GM21423 (cell line): Measurements from ENCODE around the gene PLEKHG4.

Experiments used
- ATAC-seq: cut with Tn5 transposase; IDR thresholded peaks from one replicate; pipeline ENCODE4 v1.9.1; 2021; ENCODE audit warnings: mild to moderate bottlenecking, moderate library complexity; ENCODE audit not compliant: unreplicated experiment

The PLEKHG4 gene

DNA sequence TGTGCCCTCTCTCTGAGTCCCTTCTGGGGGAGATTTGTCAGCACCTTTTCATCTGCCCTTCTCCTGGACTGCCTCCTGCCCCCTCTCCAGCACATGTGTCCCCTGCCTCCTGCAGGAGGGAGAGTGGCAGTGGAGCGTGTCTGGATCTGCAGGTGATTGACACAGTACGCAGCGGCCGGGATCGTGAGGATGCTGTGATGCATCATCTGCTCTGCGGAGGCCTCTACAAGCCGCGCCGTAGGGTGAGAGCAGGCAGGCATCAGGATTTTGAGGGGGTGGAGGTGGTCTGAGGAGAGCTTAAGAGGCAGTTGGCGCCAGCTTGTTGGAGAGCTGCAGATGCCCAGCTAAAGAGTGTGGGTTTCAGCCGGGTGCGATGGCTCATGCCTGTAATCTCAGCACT lies 19.6 kb upstream of the PLEKHG4 start:
- no peak for ATAC-seq

GRCh38 chr16:67260426-67261063 lies 18.8 kb upstream of the PLEKHG4 start:
- ATAC-seq, result peak; percentile 49

GRCh38 chr16:67263201-67263600 lies 16.1 kb upstream of the PLEKHG4 start:
- ATAC-seq, result no peak

- no peak for ATAC-seq
These were observed 15.1 kb upstream of the PLEKHG4 start for GRCh38 chr16:67264277-67264676.

DNA sequence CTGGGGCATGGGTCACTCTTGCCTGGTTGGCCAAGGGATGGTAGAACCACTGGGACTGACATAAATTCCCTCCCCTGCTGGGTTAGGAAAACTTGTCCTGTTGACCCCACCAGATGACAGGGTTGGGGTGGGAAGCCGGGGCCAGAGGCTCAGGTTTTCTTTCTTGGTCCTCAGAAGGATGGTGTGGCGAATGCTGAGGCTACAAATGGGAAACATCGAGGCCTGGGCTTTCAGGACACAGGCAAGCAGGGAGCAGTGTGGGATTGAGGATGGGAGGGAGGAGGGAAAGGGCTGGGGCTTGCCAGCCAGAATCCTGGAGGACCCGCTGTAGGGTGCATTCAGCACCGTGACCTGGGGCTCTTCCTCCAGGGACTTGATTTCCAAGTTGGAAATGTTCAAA lies 14.5 kb upstream of the PLEKHG4 start:
- no peak for ATAC-seq

DNA sequence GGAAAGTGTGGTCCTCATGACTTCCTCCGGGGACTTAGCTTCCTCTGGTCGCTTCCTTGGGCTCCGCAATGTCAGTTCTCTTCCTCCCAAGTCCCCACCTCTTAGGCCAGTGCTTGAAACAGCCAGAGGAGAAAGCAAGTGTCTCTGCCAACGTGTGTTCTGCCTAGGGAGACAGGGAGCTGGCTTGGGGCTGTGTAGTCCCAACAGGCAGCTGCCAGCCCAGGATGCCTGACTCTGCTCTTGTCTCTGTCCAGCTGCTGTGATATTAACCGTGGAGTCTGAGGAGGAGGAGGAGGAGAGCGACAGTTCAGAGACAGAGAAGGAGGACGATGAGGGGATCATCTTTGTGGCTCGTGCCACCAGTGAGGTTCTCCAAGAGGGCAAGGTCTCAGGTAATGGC lies 13.5 kb upstream of the PLEKHG4 start:
- ATAC-seq, result no peak

DNA sequence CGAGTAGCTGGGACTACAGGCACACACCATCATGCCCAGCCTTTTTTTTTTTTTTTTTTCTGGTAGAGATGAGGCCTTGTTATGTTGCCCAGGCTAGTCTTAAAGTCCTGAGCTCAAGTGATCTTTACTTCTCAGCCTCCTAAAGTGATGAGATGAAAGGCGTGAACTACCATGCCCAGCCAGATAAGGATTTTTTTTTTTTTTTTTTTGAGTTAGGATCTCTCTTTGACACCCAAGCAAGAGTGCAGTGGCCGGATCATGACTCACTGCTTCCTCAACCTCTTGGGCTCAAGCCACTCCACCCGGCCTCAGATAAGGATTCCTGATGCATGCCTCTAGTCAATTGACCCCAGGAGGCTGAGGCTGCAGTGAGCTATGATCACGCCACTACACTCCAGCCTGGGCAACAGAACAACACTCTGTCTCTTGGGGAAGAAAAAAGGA lies 11.2 kb upstream of the PLEKHG4 start:
- ATAC-seq, result no peak

DNA sequence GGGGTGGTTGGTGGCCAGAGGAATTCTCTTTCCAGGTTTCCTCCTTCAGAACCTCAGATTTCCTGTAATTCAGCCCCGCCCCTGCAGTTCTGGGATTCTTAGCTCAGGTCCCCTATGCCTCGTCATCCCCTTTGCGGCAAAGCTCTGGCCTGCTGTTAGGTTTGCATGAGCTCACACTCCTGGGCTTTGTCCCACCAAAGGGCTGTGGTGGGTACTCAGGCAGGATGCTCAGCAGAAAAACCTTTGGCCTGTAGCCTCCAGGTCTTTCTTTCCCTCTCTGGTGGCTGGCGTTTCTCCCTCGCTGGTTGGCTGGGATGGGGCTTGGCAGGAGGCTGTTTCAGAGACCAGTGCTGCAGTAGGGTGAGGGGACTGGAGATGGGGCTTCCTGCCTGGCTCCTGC lies 9.6 kb upstream of the PLEKHG4 start:
- no peak for ATAC-seq

- no peak for ATAC-seq
These were observed 8.4 kb upstream of the PLEKHG4 start for GRCh38 chr16:67270931-67271338.

DNA sequence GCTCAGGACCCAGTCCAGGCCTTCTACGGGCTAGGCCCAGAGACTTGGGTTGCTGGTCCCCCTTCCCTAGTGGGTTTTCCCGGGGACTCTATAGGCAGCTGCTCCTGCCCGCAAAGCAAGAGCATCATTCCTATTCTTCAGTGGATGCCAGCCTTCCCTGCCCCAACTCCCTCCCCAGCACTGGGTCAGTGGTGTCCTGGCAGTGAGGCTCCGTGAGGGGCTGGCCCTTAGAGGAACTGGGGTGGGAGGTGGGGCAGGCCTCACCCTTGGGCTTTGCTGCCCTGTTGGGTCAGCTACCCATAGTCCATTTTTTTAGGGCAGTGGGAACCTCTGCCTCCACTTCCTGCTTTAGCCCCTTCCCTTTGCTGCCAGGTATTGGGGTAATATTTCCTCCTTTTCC lies 7.9 kb upstream of the PLEKHG4 start:
- ATAC-seq, result no peak

- ATAC-seq, result no peak
These were observed 4.0 kb upstream of the PLEKHG4 start for GRCh38 chr16:67275321-67275720.

DNA sequence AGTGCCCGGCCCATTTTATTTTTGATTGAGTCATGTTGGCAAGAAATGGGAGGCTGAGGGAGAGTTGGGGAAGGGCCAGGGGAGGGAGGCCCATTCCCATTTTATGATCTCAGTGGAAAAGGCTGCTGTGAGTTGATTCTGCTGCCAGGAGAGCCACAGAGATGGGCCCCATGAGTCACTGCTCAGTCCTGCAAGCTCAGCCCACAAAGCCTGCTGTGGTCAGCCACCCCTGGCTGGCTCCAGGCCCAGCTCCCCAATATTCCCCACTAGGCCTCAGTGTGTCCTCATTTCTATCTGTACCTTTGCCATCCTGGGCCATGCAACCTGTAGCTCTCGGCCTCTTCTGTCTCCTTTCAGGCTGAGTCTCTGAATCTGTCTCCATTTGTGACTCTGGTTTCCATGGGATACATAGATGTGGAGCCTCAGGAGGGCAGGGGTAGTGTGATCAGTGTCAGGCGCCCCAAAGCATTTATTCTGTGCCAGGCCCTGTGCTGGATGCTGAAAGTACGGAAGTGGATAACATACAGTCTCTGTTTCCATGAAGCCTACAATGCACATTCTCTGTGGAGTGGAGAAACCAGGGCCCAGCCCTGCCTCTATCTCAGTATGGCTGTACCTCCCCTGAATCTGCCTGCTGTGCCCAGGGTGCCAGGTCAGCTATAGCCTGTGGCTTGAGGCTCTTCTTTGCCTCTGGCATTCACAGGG lies 1.9 kb upstream of the PLEKHG4 start:
- ATAC-seq, result no peak

GRCh38 chr16:67277999-67278772 lies 1.1 kb upstream of the PLEKHG4 start:
- no peak for ATAC-seq

- peak; percentile 26 for ATAC-seq
These were observed 498 bp upstream of the PLEKHG4 start for GRCh38 chr16:67278773-67279295.

DNA sequence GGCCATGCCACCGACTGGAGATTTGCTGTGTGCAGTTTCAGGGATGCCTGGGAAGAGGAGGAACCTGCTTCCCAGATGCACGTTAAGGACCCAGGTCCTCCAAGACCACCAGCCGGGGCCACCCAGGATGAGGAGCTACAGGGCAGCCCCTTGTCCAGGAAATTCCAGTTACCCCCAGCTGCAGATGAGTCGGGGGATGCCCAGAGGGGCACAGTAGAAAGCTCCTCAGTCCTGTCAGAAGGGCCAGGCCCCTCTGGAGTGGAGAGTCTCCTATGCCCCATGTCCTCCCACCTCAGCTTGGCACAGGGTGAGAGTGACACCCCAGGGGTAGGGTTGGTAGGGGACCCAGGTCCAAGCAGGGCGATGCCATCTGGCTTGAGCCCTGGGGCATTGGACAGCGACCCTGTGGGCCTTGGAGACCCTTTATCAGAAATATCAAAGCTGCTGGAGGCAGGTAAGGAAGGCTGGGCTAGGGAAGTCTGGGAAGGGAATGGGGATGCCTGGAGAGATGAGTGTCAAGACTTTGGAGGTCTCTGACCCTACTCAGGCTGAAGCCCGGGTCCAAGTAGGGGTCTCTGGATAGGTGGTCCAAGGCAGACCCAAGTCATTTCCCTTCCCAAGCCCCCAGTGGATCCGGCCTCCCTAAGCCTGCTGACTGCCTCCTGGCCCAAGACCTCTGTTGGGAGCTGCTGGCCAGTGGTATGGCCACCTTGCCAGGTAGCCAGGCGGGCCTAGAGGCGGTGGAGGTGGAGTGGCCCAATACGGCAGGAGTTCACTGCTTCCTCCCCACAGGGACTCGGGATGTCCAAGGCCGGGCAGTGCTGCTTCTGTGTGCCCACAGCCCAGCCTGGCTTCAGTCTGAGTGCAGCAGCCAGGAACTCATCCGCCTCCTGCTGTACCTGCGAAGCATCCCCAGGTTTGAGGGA lies 1.0 kb downstream of the PLEKHG4 start:
- ATAC-seq, result no peak

DNA sequence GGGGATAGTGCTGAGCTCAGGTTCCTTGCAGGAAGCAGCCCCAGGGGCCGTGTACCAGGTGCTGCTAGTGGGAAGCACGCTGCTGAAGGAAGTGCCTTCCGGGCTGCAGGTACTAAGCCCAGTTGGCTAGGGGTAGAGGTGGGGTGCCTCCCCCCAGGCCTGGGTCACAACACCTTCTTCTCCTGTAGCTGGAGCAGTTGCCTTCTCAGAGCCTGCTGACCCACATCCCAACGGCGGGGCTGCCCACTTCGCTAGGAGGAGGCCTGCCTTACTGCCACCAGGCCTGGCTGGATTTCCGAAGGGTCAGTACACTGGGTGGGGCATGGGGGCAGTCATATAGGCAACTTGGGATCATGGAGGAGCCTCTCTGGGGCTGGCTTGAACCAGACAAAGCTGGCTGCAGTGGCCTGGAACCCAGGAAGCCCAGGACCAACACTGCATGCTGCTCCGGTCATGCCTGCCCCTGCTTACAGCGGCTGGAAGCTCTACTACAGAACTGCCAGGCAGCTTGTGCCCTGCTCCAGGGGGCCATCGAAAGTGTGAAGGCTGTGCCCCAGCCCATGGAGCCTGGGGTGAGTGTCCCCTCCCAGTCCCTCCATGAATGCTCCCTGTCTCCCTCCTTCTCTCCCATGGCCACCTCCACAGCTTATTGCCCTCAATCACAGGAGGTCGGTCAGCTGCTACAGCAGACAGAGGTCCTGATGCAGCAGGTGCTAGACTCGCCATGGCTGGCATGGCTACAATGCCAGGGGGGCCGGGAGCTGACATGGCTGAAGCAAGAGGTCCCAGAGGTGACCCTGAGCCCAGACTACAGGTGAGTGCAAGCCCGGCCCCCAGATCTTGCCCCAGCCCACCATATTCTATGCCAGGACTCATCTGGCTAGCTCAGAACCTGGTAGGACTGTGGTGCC lies 2.5 kb downstream of the PLEKHG4 start:
- ATAC-seq, result no peak

GRCh38 chr16:67282447-67282805 lies 3.1 kb downstream of the PLEKHG4 start:
- ATAC-seq, result no peak

DNA sequence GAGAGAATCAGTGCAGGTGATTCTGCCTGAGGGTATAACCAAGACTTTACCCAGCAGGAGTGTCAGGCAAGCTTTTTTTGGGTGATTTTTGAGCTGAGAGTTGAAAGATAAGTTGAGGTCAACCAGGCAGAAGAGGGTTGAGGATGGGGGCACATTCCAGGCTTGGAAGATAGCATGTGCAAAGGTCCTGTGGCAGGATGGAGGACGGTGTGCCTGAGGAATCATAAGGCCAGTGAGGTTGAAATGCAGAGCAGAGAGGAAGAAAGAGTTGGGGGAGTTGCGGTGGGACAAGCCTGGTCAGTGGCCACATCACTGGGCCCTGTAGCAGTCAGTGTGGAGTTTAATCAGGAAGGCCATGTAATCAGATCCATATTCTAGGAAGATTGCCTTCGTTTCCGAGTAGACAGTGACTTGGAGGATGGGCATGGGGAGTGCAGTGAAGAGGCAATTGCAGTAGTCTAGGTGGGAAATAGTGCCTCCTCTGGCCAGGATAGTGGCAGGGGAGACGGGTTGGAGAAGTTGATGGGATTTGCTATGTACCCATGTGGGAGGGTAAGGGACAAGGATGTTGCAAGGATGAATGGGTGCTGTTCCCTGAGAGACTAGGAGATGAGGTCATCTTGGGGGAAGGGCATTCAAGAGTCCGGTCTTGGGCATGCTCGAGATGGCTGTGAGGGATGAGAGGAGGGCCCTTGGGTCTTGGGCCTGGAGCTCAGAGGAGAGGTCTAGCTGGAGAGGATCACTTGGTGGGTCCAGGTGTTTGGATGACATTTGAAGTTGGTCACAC lies 3.9 kb downstream of the PLEKHG4 start:
- no peak for ATAC-seq
